Muscle layer of colon (tissue), 2 donors: Measurements from ENCODE around the gene SUCNR1.
"Not testable (repeated sequence)": the region's sequence is repeated elsewhere in the genome, so short reads cannot be mapped to it uniquely, and the experiment has no call there.

ENCODE experiments used
- H3K27ac ChIP-seq: one replicate; pipeline ENCODE4 v1.7.0; 2013; ENCODE audit warnings: low read depth, mild to moderate bottlenecking, low read length, moderate library complexity
- H3K27me3 ChIP-seq, 2 donors: one replicate each; pipeline ENCODE4 v1.7.0; 2013; ENCODE audit warnings: low read length in 2 of 2, mild to moderate bottlenecking in 2 of 2; ENCODE audit not compliant: insufficient read depth in 2 of 2, control insufficient read depth in 1 of 2
- H3K36me3 ChIP-seq: one replicate; pipeline ENCODE4 v1.7.0; 2013; ENCODE audit warnings: mild to moderate bottlenecking, low read length; ENCODE audit not compliant: insufficient read depth
- H3K4me1 ChIP-seq: one replicate; pipeline ENCODE4 v1.7.0; 2013; ENCODE audit warnings: mild to moderate bottlenecking, low read length; ENCODE audit not compliant: insufficient read depth
- H3K4me3 ChIP-seq, 2 donors: one replicate each; pipeline ENCODE4 v1.7.0; 2013; ENCODE audit warnings: low read length in 2 of 2, low read depth in 1 of 2, mild to moderate bottlenecking in 1 of 2, moderate library complexity in 1 of 2
- H3K9ac ChIP-seq: one replicate; pipeline ENCODE4 v1.7.0; 2013; ENCODE audit warnings: low read length
- H3K9me3 ChIP-seq: one replicate; pipeline ENCODE4 v1.7.0; 2013; ENCODE audit warnings: mild to moderate bottlenecking, low read length
- donor health status: abdominal sarcoma.
- donor health status: Adenocarcinoma of cecum.

Gene SUCNR1, protein sequence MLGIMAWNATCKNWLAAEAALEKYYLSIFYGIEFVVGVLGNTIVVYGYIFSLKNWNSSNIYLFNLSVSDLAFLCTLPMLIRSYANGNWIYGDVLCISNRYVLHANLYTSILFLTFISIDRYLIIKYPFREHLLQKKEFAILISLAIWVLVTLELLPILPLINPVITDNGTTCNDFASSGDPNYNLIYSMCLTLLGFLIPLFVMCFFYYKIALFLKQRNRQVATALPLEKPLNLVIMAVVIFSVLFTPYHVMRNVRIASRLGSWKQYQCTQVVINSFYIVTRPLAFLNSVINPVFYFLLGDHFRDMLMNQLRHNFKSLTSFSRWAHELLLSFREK

GRCh38 chr3:151873398-151873797 is at the start of gene SUCNR1:
SUCNR1 (plus strand) TSS chr3:151873643; CDS start chr3:151879893, 6,250 bp downstream.
- H3K4me3 ChIP-seq, result no peak within 1 kb of the TSS
- no peaks in the 10 kb centered on the region for H3K36me3 ChIP-seq
- no peak within 1 kb of the TSS for H3K27ac ChIP-seq
- H3K9me3 ChIP-seq, result no peaks in the 10 kb centered on the region
- H3K9ac ChIP-seq, result no peak within 1 kb of the TSS
- H3K27me3 ChIP-seq, result no peaks in the 10 kb centered on the region
- peaks cover 10% of the 10 kb centered on the region for H3K4me1 ChIP-seq

DNA sequence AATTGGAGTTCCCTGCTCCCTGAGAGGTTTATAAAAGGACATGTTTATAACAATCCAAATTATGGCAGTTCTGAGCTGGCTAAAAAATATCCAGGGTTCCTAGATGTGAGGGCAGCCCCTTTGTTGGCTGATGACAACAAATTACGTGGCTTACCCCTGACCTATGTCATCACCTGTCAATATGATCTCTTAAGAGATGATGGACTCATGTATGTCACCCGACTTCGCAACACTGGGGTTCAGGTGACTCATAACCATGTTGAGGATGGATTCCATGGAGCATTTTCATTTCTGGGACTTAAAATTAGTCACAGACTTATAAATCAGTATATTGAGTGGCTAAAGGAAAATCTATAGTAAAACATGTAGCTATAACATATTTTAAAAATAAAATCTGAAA is 45.6 kb upstream of the SUCNR1 start:
- H3K9me3 ChIP-seq, result no peaks in the 10 kb centered on the region
- H3K27me3 ChIP-seq, result no peaks in the 10 kb centered on the region
- no peaks in the 10 kb centered on the region for H3K36me3 ChIP-seq
- H3K9ac ChIP-seq, result no peak overlapping the region
- no peak overlapping the region for H3K4me3 ChIP-seq
- no peak overlapping the region for H3K27ac ChIP-seq
- no peaks in the 10 kb centered on the region for H3K4me1 ChIP-seq

GRCh38 chr3:151835751-151836525 is 37.5 kb upstream of the SUCNR1 start:
- H3K27me3 ChIP-seq, result no peaks in the 10 kb centered on the region
- H3K9ac ChIP-seq, result no peak overlapping the region
- H3K9me3 ChIP-seq, result no peaks in the 10 kb centered on the region
- H3K4me3 ChIP-seq, result no peak overlapping the region
- H3K36me3 ChIP-seq, result no peaks in the 10 kb centered on the region
- peaks cover 3% of the 10 kb centered on the region for H3K4me1 ChIP-seq
- no peak overlapping the region for H3K27ac ChIP-seq

DNA sequence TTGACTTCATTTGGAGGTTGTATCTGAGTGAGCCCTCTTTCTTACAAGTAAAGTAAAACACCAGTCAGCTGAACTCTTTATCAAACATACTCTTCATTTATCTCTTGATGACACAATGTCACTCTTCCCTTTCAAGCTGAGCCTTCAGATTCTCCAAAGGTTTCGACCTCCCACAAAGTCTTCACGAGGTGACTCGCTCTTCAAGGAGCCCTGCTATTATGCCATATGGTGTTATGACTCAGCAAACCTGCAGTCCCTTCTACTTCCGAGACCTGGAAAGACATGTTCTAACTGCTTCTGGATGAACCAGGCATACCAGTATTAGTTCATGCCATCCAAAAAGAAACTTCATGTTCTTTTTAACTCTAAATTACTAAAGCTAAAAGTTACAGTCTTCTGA is 36.4 kb upstream of the SUCNR1 start:
- Histone ChIP-seq H3K9me3 (no peaks in the 10 kb centered on the region), H3K4me1 (peaks cover 3% of the 10 kb centered on the region), H3K9ac (no peak overlapping the region), H3K27me3 (no peaks in the 10 kb centered on the region), H3K36me3 (no peaks in the 10 kb centered on the region), H3K27ac (no peak overlapping the region), H3K4me3 (no peak overlapping the region)

DNA sequence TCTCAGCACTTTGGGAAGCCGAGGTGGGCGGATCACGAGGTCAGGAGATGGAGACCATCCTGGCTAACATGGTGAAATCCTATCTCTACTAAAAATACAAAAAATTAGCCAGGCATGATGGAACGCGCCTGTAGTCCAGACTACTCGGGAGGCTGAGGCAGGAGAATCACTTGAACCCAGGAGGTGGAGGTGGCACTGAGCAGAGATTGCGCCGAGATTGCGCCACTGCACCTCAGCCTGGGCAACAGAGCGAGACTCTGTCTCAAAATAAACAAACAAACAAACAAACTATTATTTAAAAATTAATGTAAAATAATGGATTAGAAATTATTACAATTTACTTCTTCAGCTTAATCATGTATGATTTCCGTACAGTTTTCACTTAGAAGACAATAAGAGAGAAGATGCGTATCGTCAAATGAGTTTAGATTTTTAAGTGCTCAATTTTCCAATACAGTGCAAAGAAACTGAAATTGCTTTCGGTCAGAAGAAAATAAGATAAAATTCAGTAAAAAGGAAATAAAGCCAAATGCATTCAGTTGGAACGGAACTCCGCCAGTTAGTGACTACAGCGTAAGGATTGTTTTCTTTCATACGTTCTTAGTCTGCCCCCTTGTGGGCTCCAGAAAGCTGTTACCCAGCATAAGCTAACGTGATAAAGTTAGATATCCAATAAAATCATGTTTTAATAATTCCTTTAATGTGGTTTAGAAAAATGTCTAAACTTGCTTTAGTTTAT is 34.7 kb upstream of the SUCNR1 start:
- no peaks in the 10 kb centered on the region for H3K9me3 ChIP-seq
- no peak overlapping the region for H3K27ac ChIP-seq
- peaks cover 3% of the 10 kb centered on the region for H3K4me1 ChIP-seq
- no peaks in the 10 kb centered on the region for H3K27me3 ChIP-seq
- H3K36me3 ChIP-seq, result no peaks in the 10 kb centered on the region
- H3K4me3 ChIP-seq, result peak overlapping the region in 1 of 2 donors; percentile 4
- H3K9ac ChIP-seq, result no peak overlapping the region

DNA sequence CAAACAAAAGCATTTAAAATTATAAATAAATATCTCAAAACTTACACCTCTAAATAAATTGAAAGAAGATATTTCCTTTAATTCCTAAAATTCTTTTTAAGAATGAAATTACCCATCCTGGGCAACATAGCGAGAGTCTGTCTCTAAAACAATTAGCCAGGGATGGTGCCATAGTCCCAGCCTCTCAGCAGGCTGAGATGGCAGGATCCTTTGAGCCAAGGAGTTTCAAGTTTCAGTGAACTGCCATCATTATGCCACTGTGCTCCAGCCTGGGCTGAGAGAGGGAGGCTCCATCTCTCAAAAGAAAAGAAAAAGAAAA is 34.2 kb upstream of the SUCNR1 start:
- H3K36me3 ChIP-seq, result no peaks in the 10 kb centered on the region
- H3K27ac ChIP-seq, result no peak overlapping the region
- H3K4me3 ChIP-seq, result no peak overlapping the region
- H3K9me3 ChIP-seq, result no peaks in the 10 kb centered on the region
- peaks cover 3% of the 10 kb centered on the region for H3K4me1 ChIP-seq
- H3K9ac ChIP-seq, result no peak overlapping the region
- no peaks in the 10 kb centered on the region for H3K27me3 ChIP-seq

GRCh38 chr3:151841801-151842200 is 31.6 kb upstream of the SUCNR1 start:
- H3K4me3 ChIP-seq, result no peak overlapping the region

DNA sequence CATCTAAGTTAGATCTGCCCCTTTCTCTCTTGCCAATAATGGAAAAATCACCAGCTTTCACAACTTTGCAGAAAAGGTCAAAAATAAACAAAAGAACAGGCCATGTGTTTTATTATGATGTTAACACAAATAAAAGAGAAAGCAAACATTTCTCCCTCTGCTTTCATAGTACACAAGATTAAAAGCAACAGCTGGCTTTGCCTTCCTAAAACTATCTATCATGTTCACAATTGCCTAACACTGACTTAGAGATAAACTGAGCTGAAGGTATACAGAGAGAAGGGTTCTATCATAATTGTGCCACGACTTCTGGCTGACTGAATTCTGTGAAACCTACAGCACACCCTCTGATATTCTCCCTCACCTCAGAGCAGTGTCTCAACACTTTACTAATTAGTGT is 30.2 kb upstream of the SUCNR1 start:
- Histone ChIP-seq H3K27ac (no peak overlapping the region), H3K27me3 (no peaks in the 10 kb centered on the region), H3K4me3 (no peak overlapping the region), H3K4me1 (no peaks in the 10 kb centered on the region), H3K9ac (no peak overlapping the region), H3K36me3 (no peaks in the 10 kb centered on the region), H3K9me3 (no peaks in the 10 kb centered on the region)

More at GRCh38 chr3:151841801-151842200, 31.6 kb upstream of the SUCNR1 start:
- Histone ChIP-seq H3K27ac (no peak overlapping the region), H3K4me1 (peaks cover 3% of the 10 kb centered on the region), H3K27me3 (no peaks in the 10 kb centered on the region), H3K9ac (no peak overlapping the region), H3K9me3 (no peaks in the 10 kb centered on the region), H3K36me3 (no peaks in the 10 kb centered on the region)

DNA sequence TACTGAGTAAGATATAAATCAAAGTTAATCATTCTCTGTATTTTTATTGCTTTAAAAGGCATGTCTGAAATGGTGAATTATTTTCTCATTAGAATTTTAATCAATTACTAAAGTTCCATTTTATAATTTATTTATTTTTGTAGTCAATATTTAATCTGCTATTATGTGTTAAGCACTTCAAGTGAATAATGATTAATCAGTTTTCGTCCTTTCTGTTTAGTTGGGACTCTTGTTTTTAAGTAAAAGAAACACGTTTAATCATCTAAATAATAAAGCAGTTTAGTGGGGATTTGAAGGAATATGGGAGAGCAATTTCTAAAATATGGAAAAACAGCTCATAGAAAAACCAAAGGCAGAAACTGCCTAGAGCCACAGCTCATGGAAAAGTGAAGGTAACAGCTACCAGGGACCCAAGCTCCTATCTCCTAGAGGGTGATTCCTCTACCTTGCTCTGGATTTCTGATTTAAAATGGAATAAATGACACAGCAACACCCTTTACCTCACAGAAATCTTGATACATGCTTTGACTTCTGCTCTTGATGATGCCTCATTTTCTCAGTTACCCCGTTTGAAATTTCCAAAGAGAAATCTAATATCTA is 28.0 kb upstream of the SUCNR1 start:
- Histone ChIP-seq H3K9ac (no peak overlapping the region), H3K36me3 (no peaks in the 10 kb centered on the region), H3K27me3 (no peaks in the 10 kb centered on the region), H3K9me3 (no peaks in the 10 kb centered on the region), H3K27ac (no peak overlapping the region), H3K4me3 (no peak overlapping the region), H3K4me1 (no peaks in the 10 kb centered on the region)

DNA sequence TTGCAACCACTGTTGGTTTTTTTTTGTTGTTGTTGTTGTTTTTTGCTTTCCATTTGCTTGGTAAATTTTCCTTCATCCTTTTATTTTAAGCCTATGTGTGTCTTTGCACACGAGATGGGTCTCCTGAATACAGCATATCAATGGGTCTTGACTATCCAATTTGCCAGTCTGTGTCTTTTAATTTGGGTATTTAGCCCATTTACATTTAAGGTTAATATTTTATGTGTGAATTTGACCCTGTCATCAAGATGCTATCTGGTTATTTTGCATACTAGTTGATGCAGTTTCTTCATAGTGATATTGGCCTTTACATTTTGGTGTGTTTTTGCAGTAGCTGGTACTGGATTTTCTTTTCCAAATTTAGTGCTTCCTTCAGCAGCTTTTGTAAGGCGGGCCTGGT is 23.4 kb upstream of the SUCNR1 start:
- H3K27ac ChIP-seq, H3K9ac ChIP-seq, H3K27me3 ChIP-seq, H3K4me3 ChIP-seq, H3K9me3 ChIP-seq, H3K4me1 ChIP-seq, H3K36me3 ChIP-seq: not testable (repeated sequence)

- Histone ChIP-seq H3K36me3 (no peaks in the 10 kb centered on the region), H3K4me1 (no peaks in the 10 kb centered on the region), H3K27me3 (no peaks in the 10 kb centered on the region), H3K4me3 (no peak overlapping the region), H3K27ac (no peak overlapping the region), H3K9ac (no peak overlapping the region), H3K9me3 (no peaks in the 10 kb centered on the region)
These were observed 21.2 kb upstream of the SUCNR1 start for GRCh38 chr3:151852074-151852811.
